VCaP (cell line): Measurements from ENCODE around the gene SPATS2.
"Not testable (repeated sequence)": the region's sequence is repeated elsewhere in the genome, so short reads cannot be mapped to it uniquely, and the experiment has no call there.

ENCODE experiments used
- H3K27ac ChIP-seq: fragments of 450-650 bp; 2 replicates; pipeline ENCODE4 v1.5.1; 2017
- TF ChIP-seq, protein P1 (sequence below): fragments of 450-650 bp; conservative IDR thresholded peaks from 2 replicates; pipeline ENCODE4 v1.5.1; 2017; ENCODE audit warnings: mild to moderate bottlenecking, moderate library complexity

SPATS2 gene

GRCh38 chr12:49417558-49417957, 50.3 kb downstream of the SPATS2 start:
- H3K27ac ChIP-seq = no peak overlapping the region
- TF ChIP-seq, protein P1, sequence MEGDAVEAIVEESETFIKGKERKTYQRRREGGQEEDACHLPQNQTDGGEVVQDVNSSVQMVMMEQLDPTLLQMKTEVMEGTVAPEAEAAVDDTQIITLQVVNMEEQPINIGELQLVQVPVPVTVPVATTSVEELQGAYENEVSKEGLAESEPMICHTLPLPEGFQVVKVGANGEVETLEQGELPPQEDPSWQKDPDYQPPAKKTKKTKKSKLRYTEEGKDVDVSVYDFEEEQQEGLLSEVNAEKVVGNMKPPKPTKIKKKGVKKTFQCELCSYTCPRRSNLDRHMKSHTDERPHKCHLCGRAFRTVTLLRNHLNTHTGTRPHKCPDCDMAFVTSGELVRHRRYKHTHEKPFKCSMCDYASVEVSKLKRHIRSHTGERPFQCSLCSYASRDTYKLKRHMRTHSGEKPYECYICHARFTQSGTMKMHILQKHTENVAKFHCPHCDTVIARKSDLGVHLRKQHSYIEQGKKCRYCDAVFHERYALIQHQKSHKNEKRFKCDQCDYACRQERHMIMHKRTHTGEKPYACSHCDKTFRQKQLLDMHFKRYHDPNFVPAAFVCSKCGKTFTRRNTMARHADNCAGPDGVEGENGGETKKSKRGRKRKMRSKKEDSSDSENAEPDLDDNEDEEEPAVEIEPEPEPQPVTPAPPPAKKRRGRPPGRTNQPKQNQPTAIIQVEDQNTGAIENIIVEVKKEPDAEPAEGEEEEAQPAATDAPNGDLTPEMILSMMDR = no peak

GRCh38 chr12:49420556-49420955, 53.3 kb downstream of the SPATS2 start:
- TF ChIP-seq, protein P1 = no peak
- H3K27ac ChIP-seq = peak overlapping the region; percentile 52; the same call in 1 of the 2 replicates

DNA sequence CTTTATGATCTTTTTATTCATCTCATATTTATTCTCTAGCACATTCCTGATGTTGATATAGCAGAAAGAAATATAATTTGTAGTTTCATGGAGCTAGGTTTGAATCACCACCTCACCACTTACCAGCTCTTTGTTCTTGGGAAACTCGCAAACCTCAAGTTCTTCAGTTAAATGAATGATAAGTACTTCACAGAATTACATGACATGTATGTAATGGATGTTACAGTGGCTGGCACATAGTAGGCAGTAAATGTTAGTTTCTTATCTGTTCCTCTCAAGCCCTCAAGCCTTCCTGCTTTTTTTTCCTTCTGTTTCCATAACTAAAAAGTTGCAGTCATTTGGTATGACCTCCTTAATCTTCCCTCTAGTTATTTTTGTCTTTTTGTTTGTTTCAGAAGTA, 54.9 kb downstream of the SPATS2 start:
- H3K27ac ChIP-seq = peak overlapping the region; percentile 52
- TF ChIP-seq, protein P1 = no peak

DNA sequence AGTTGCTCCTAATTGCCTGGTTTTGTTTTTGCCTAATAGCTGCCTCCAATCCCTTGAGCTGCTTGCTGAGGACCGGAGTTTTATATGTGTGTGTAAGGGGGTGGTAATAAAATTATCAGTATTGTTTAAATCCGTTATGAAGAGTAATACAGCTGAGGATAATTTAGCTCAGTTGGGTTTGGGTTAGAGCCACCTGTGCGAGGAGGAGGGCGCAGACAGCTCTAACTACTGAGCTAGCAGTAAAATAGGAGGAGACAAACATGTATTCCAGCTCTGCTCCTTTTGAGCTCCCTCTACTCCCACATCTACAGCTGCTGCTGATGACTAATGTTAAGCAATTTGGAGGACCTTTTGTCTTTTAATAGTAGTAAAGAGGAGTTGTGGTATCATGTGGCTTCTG, 61.5 kb downstream of the SPATS2 start:
- TF ChIP-seq, protein P1 = no peak
- H3K27ac ChIP-seq = no peak overlapping the region

- no peak overlapping the region for H3K27ac ChIP-seq
- TF ChIP-seq, protein P1 = no peak
Observed at GRCh38 chr12:49432616-49433015, 65.4 kb downstream of the SPATS2 start.

- H3K27ac ChIP-seq = not testable (repeated sequence)
Observed at GRCh38 chr12:49436799-49437198, 69.5 kb downstream of the SPATS2 start.

GRCh38 chr12:49439042-49439441, 71.8 kb downstream of the SPATS2 start:
- no peak overlapping the region for H3K27ac ChIP-seq
- TF ChIP-seq, protein P1 = no peak

GRCh38 chr12:49440035-49440434, 72.8 kb downstream of the SPATS2 start:
- H3K27ac ChIP-seq = no peak overlapping the region
- TF ChIP-seq, protein P1 = no peak
